GM23248 (cell line): ENCODE results near the gene RGS14.

Experiments
- EZH2 ChIP-seq: fragments of 200-600 bp; sonication (generic); IDR thresholded peaks from 2 replicates; pipeline ENCODE4 v1.6.1; 2018; ENCODE audit warnings: antibody characterized with exemption, mild to moderate bottlenecking; ENCODE audit not compliant: insufficient read depth, poor library complexity, severe bottlenecking
- EZH2phosphoT487 ChIP-seq: fragments of 200-600 bp; sonication (generic); IDR thresholded peaks from 2 replicates; pipeline ENCODE4 v1.6.1; 2018; ENCODE audit warnings: antibody characterized with exemption, moderate library complexity, mild to moderate bottlenecking, low read depth; ENCODE audit not compliant: insufficient read depth

- TF ChIP-seq EZH2 (no peak), EZH2phosphoT487 (no peak)
These were observed 35.0 kb downstream of the RGS14 start for GRCh38 chr5:177392765-177393164.
